ENCODE measurements around the gene NOS1.

The NOS1 gene

DNA sequence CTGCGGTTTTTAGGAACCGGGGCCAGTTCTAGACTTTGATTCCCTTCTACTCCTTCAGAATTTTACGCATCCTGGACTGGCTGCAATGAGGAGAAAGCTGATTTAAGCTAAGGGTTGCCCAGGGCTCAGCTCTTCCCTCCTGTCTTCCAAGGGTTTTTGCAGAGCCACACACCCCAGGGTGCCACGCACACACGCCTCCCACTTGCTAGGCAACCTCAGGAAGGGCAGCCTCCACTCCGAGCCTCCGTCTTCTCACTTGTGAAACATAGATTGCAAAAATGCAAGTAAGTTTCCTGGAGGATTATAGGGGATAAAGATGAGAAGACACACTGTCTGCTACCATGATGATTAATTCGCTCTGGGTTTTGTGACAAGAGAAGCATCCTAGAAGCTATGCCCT lies 31.7 kb downstream of the NOS1 start:
- H3K4me3 ChIP-seq (ENCODE audit: low read depth, low read length), result no peak overlapping the region
- in situ Hi-C loops (cut with HindIII; ENCODE audit: low sequenced_read_pairs), result no loop called here
- no peak for DNase-seq (ENCODE audit: low read depth, low spot score)
- TF ChIP-seq, protein P1, sequence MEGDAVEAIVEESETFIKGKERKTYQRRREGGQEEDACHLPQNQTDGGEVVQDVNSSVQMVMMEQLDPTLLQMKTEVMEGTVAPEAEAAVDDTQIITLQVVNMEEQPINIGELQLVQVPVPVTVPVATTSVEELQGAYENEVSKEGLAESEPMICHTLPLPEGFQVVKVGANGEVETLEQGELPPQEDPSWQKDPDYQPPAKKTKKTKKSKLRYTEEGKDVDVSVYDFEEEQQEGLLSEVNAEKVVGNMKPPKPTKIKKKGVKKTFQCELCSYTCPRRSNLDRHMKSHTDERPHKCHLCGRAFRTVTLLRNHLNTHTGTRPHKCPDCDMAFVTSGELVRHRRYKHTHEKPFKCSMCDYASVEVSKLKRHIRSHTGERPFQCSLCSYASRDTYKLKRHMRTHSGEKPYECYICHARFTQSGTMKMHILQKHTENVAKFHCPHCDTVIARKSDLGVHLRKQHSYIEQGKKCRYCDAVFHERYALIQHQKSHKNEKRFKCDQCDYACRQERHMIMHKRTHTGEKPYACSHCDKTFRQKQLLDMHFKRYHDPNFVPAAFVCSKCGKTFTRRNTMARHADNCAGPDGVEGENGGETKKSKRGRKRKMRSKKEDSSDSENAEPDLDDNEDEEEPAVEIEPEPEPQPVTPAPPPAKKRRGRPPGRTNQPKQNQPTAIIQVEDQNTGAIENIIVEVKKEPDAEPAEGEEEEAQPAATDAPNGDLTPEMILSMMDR (IDR thresholded peaks at IDR 0.05; ENCODE audit: low read depth, low read length), result no peak

DNA sequence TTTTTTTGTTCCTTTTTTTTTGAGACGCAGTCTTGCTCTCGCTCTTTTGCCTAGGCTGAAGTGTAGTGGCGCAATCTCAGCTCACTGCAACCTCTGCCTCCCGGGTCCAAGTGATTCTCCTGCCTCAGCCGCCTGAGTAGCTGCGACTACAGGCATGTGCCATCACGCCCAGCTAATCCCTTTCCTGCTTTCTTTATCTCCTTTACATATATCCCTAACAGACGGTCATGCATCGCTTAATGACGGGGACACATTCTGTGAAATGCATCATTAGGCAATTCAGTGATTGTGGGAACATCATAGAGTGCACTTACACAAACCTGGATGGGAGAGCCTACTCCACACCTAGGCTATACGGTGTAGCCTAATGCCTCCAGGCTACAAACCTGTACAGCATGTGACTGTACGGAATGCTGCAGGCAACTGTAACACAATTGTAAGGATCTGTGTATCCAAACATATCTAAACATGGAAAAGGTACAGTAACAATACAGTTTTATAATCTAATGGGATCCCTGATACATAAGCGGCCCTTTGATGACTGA lies 32.8 kb downstream of the NOS1 start:
- no peak for DNase-seq (ENCODE audit: low read depth, low spot score)
- no peak overlapping the region for H3K4me3 ChIP-seq (ENCODE audit: low read depth, low read length)
- TF ChIP-seq, protein P1 (IDR thresholded peaks at IDR 0.05; ENCODE audit: low read depth, low read length), result no peak
- in situ Hi-C loops (cut with HindIII; ENCODE audit: low sequenced_read_pairs), result no loop called here

DNA sequence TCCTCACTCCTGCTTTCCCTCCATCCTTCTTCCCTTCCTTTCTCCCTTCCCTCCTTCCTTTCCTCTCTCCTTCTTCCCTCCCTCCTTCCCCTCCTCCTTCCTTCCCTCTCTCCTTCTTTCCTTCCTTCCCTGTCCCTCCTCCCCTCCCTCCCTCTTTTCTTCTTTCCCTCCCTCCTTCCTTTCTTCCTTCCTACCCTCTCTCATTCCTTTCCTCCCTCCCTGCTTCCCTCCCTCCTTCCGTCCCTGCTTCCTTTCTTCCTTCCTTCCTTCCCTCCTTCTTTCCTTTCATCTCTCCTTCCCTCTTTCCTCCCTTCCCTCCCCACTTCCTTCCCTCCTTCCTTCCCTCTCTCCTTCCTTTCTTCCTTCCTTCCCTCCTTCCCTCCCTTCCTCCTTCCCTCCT lies 39.0 kb downstream of the NOS1 start:
- no peak for DNase-seq (ENCODE audit: low read depth, low spot score)
- in situ Hi-C loops (cut with HindIII; ENCODE audit: low sequenced_read_pairs), result no loop called here
- TF ChIP-seq, protein P1 (IDR thresholded peaks at IDR 0.05; ENCODE audit: low read depth, low read length), result no peak
- H3K4me3 ChIP-seq (ENCODE audit: low read depth, low read length), result no peak overlapping the region

DNA sequence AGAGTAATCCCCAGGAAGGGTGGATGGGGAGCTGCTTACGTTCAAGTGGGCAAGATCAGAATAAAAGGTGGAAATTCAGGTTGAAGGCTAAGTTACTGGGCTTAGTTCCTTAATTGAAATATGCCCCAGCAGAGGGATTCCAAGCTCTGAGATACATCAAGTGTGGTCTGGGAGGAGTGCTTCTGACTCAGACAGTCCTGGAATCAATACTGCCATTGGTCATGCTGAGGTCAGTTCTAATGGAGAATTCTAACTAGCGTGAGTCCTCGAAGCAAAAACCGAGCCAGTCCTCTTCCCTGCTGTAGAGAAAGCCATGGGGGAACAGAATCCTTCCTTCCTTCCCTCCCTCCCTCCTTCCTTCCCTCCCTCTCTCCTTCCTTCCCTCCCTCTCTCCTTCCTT lies 39.9 kb downstream of the NOS1 start:
- TF ChIP-seq, protein P1 (IDR thresholded peaks at IDR 0.05; ENCODE audit: low read depth, low read length), result no peak
- no peak for DNase-seq (ENCODE audit: low read depth, low spot score)
- H3K4me3 ChIP-seq (ENCODE audit: low read depth, low read length), result no peak overlapping the region
- in situ Hi-C loops (cut with HindIII; ENCODE audit: low sequenced_read_pairs), result no loop called here

DNA sequence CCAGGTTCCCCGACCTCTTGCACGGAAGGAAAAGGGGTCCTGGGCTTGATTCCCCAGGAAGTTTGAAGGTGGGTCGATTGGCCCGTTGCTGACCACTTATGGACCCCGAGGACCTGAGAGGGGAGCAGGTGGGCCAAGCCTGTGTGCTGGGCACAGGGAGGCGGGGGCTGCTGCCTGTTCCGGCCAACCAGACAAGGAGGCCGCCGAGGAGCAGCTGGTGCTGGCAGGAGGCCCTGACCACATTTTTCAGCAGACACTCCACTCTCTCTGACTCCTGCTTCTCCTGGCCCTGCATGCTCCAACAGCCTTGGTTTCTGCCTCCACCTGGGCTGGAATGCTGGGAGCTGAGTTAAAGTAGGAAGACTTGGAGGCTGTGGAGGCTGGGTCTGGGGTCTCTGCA lies 42.8 kb downstream of the NOS1 start:
- DNase-seq (ENCODE audit: low read depth, low spot score), result no peak
- H3K4me3 ChIP-seq (ENCODE audit: low read depth, low read length), result no peak overlapping the region
- TF ChIP-seq, protein P1 (IDR thresholded peaks at IDR 0.05; ENCODE audit: low read depth, low read length), result no peak
- in situ Hi-C loops (cut with HindIII; ENCODE audit: low sequenced_read_pairs), result no loop called here

DNA sequence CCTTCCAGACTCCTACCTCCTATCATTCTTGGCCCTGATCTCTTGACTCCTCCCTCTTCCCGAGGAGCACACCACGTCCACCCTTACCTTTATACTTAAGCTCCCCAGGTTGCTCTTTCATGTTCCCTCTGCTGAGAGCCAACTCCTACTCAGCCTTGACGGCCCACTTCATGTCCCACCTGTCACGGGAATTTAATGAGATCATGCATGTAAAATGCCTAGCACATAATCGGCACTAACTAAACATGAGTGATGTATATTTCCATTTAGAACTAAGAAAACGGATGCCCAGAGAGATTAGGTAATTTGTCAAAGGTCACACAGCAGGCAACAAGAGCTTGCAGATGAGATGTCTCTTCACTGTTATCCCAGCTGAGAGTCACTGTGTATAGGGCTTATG lies 45.1 kb downstream of the NOS1 start:
- TF ChIP-seq, protein P1 (IDR thresholded peaks at IDR 0.05; ENCODE audit: low read depth, low read length), result no peak
- H3K4me3 ChIP-seq (ENCODE audit: low read depth, low read length), result no peak overlapping the region
- DNase-seq (ENCODE audit: low read depth, low spot score), result no peak
- in situ Hi-C loops (cut with HindIII; ENCODE audit: low sequenced_read_pairs), result no loop called here

DNA sequence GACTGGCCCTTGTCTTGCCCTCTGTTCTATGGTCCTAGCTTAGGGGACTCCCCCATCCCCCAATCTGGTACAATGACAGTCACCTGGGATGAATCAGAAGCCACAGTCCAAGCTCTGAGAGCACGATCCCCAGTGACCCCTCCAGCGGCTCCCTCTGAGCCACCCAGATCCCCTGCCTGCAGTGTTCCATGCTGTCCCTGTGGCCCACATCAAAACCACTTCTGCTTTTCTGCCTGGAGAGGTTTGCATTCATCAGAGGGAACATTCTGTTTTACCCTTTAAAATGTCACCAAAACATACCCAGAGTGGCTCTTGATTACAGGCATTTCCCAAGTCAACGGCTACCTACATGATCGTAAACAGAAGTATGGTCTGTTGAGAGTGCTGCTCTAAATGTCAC lies 47.5 kb downstream of the NOS1 start:
- DNase-seq (ENCODE audit: low read depth, low spot score), result no peak
- no peak overlapping the region for H3K4me3 ChIP-seq (ENCODE audit: low read depth, low read length)
- TF ChIP-seq, protein P1 (IDR thresholded peaks at IDR 0.05; ENCODE audit: low read depth, low read length), result no peak
- in situ Hi-C loops (cut with HindIII; ENCODE audit: low sequenced_read_pairs), result no loop called here
